C1 segment of cervical spinal cord (tissue), 14 donors: ENCODE measurements around the gene TMEM179.

Experiments
- DNase-seq, 14 donors: peaks; one replicate each; lab custom pipeline; 2025; lab: John Stamatoyannopoulos, UW

Gene TMEM179

DNA sequence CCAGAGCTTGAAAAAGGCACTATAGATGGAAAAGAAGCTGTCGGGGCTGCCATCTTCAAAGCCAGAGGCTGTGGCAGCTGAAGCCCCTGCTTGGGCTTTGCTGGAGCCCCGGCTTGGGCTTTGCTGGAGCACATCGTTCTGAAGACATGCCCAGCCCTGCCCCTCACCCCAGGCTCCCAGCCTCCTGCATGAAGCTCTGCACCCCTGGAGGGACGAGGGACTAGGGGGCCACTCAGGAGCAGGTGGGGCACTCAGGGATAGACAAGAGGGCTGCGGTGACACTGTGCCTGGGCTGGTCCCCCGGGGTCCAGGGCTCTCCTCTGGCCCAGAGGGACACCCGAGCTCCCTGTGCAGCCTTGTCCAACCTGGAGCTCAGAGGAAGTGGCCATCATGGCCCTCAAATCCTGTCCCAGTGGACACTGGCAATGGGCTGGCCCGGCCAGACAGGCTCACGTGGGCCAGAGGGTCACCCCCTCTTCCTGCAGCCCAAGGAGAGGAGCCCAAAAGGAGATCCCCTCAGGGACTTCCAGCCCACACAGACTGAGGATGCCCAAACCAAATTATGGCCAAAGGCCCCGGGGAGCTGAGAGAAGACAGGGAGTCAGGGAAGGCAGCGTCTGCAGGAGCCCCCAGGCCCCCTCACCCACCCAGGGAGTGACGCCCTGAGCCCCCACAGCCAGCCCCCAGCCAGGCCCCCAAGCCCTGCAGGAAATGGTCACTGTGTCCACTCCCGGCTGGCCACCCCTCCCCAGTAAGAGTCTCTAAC is 48.1 kb downstream of the TMEM179 start:
- no peak for DNase-seq

DNA sequence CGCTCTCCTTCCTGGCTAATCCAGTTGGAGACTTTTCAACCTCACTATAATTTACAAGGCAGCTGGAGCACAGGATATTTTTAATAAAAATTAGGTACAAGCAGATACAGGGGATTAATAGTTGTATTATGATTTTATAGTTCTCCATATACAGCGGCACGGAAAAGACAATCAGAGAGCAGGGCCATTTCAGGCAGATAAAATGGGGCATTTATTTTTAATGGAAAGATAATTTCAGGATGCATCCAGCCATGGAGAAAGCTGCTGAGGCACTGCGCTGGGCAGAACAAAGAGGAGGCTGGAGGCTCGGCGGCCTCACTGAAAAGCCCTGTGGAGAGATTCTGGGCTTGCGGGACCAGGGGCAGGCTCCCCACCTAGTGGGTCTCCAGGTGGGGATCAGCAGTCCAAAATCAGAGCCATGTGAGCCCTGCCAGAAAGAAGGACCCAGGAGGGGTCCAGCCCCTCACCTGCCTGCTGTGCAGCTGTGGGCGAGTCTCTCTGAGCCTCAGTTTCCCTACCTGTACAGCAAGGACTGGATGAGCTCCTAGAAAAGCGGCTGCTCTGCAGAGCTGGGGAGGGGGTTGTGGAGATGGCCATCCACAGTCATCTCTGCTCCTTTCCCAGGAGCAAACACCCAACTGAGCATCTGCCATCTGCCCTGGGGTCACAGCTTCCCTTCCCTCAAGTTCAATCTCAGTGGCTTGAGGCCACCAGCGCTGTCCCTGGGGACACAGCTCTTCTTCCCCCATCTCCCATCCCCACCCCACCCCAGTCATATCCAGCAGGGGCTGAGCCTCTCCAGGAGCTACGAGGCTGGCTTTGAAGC is 48.9 kb downstream of the TMEM179 start:
- no peak for DNase-seq

- no peak for DNase-seq
Observed at GRCh38 chr14:104554608-104555429, 49.8 kb downstream of the TMEM179 start.

DNA sequence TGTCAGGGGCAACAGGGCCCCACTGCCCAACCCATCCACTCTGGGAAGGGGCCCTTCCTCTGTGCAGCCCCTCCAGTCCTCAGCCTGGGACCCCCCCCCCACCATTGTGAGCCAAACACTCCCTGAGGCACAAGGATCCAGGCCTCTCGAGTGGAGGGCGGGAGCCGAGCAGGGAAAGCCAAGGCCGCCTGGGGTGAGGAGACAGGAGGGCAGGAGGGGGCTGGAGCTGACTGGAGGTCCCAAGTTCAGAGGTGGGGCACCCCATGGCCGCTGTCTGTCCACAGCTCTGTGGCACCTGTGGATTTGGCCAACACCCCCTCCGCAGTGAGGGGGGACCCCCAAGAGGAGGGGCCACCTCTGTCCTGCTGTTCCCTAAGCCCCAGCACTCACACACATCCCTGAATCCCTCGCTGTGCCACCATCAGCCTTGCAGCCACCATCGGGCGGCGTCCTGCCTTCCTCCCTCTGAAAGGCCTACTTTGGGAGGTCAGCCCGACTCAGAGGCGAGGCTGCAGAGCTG is 50.4 kb downstream of the TMEM179 start:
- DNase-seq = no peak

GRCh38 chr14:104553166-104554087 is 51.1 kb downstream of the TMEM179 start:
- DNase-seq = no peak

DNA sequence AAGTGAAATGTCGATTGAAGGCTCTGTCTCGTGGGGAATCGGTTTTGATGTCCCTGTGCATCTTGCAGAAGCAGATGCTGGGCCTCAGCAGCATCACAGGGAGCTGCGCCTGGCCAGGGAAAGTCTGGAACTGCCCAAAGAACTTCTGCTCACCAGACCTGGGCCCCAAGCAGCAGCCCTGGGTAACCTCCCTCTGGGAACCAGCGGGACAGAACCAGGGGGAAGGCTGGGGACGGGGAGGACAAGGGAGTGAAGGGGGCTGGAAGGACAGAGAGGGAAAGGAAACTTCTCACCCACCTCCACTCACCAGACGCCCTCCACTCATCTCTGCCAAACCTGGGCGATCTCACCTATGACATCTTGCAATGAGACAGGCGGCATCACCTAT is 51.8 kb downstream of the TMEM179 start:
- no peak for DNase-seq

GRCh38 chr14:104551851-104552737 is 52.5 kb downstream of the TMEM179 start:
- DNase-seq = no peak

DNA sequence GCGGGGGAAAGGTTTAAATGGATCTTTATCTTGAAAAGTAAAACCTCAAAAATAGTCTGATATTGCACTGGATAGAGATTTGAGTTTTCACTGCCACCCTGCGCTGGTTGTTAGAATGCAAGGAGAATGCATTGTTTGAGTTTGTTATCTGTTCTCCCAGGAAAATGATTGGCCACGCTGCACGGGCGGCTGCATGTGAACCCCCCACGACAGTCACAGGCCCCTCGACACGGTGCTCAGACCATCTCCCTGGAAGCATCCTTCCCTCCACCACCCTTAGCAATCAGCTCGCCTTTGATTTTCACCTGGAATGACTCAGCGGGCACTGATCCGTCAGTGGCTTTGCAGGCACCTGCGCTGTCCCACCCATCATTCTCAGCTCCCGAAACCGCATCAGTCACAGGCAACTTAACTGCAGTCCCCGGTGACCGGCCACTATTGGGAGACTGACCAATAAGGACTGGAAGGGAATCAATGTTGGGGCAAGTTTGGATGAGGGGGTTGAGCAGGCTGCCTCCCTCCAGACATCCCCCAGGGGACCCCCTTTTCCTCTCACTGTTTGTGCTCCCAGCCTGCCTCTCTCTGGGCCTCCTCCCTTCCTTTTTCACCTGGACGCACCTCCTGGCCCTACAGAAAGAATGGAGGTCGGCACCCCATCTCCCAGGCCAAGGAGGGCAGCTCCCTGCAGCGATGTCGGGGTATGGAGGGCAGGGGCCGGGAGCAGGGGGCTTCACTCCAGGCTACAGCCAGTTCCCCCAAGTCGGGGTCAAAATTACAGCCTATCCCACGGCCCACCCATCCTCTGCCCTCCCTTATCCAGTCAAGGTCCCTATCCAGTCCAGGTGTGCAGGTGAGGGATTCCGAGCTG is 53.5 kb downstream of the TMEM179 start:
- no peak for DNase-seq

DNA sequence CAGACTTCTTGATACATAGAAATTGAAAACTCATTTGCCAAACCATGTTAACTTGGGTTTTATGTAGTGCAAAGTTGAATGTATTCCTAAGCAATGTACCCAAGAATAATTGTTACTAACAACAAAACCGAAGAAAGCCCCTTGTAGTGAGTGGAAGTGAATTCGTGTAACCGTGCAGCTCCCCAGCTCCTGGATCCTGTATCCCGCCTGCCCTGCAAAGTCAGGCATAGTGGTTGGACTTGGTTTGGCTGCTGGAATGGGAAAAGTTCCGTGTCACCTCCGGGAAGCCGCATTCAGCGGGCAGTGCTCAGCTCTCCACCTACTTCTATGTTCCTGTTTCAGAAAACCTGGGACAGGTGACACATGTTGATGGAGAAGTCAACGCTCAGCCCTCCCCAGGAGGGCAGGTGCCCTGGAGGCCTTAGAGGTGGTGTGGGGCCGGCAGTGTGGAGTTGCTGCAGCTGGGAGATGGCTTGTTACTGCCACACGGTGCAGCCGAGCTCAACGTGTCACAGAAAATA is 54.2 kb downstream of the TMEM179 start:
- DNase-seq = no peak

DNA sequence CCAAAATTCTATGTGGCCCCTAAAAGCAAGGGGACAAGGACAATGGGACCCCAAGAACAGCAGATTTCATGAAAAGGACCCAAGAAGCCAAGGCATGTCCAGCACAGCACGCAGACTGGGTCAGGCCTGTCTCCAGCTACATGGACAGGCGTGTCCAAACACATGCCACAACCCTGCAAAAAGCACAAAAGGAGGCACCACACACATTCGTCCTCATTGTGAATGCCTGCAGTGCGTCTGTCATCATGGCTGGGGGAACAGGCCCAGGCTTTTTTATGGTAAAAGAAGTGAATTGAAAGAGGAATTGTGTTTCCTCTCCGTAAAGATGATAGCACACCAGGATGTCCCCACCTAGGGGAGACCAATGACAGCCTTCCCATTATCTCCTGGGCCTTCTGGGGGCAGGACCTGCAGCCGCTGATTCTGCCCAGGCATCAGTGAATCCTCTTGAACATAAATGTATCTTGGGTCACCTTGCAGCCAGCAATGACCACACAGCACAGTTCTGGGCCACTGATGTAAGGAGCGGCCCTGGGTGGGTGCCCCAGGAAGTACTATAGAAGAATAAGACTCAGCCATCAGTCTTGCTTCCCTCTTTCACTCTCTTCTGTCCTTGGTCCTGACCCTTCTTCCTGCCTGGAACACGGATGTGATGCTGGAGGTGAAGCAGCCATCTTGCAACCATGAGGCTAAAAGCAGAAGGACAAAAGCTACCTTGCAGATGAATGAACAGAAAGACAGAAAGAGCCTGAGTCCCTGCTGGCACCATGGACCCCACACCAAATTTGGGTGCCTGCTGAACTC is 54.8 kb downstream of the TMEM179 start:
- DNase-seq = no peak

- DNase-seq = no peak
Observed at GRCh38 chr14:104548802-104549535, 55.6 kb downstream of the TMEM179 start.

- no peak for DNase-seq
Observed at GRCh38 chr14:104547998-104548700, 56.4 kb downstream of the TMEM179 start.

GRCh38 chr14:104547310-104547997 is 57.1 kb downstream of the TMEM179 start:
- no peak for DNase-seq

DNA sequence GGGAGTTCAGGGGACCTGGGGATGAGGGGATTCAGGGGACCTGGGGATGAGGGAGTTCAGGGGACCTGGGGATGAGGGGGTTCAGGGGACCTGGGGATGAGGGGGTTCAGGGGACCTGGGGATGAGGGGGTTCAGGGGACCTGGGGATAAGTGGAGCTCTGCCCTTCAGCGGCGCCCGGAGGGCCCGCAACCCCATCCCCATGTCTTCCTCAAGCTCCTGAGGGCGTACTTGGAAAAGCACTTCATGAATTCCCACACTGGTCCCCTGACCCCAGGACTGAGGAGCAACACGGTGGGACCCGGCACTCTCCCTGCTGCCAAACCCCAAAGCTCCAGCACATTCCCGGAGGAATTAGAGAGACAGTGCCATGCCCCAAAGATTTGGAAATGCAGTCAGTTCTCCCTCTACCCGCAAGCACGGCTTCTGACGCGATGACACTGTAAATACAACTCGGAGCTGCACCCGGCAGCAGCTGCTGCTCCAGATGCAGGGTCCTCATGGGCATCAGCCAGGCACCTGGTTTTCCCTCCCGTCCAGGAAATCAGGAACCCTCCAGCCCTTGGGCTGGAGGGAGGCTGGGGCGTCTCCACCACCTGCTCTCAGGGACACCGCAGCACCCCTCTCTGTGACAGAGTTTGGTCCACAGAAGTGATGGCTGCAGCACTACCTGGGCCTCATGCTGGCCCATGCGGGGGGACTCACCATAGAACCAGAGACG is 57.8 kb downstream of the TMEM179 start:
- no peak for DNase-seq

DNA sequence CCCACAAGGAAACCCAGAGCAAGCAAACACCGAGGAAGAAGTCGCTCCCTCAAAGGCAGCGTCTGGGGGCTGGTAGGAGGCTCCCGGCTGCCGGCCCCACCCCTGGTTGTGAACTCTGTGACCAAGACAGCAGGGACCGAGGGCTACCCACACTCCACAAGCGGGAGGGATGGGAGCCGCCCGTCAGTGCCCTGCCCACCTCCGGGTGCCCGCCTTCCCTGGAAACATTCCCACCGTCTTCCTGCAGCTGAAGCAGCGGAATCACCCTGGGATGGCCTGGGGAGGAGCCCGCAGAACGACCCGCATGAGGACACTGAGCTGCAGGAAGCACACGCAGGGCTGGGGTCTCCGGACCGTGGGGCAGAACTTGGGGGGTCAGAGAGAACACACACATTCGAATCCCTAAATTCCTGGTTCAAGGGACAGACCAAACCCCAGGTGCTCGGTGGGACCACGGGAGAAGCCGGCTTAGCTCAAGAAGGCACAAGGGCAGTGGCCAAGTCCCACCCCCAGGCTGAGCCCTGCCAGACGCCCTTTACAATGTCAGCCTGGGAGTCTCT is 58.5 kb downstream of the TMEM179 start:
- DNase-seq = no peak
